GM12872 (cell line): Measurements from ENCODE around the gene HDAC7.

ENCODE experiments used
- CTCF ChIP-seq: IDR thresholded peaks from 3 replicates; pipeline ENCODE4 v1.5.1; 2011; ENCODE audit warnings: low read depth, mild to moderate bottlenecking, low read length, moderate library complexity; ENCODE audit not compliant: insufficient read depth

HDAC7 gene

GRCh38 chr12:47739979-47740378, 79.7 kb downstream of the HDAC7 start:
- no peak; the same call in 2 of the 3 replicates for TF ChIP-seq CTCF

- TF ChIP-seq CTCF, result no peak
These were observed 80.4 kb downstream of the HDAC7 start for GRCh38 chr12:47739297-47739696.

- TF ChIP-seq CTCF, result no peak
These were observed 81.6 kb downstream of the HDAC7 start for GRCh38 chr12:47737936-47738594.

- no peak for TF ChIP-seq CTCF
These were observed 82.6 kb downstream of the HDAC7 start for GRCh38 chr12:47736877-47737676.

GRCh38 chr12:47736216-47736615, 83.5 kb downstream of the HDAC7 start:
- TF ChIP-seq CTCF, result no peak

GRCh38 chr12:47735649-47736048, 84.1 kb downstream of the HDAC7 start:
- TF ChIP-seq CTCF, result no peak

- no peak for TF ChIP-seq CTCF
These were observed 84.8 kb downstream of the HDAC7 start for GRCh38 chr12:47734725-47735480.
